HG03460 (cell line): ENCODE results near the gene SLC12A7.

Experiments
- ATAC-seq: cut with Tn5 transposase; IDR thresholded peaks from one replicate; pipeline ENCODE4 v1.9.1; 2021; ENCODE audit not compliant: unreplicated experiment

SLC12A7 gene

GRCh38 chr5:1038417-1039209, 73.2 kb downstream of the SLC12A7 start:
- no peak for ATAC-seq

GRCh38 chr5:1037671-1038416, 74.0 kb downstream of the SLC12A7 start:
- no peak for ATAC-seq

GRCh38 chr5:1037123-1037670, 74.7 kb downstream of the SLC12A7 start:
- ATAC-seq: no peak

- no peak for ATAC-seq
These were observed 75.2 kb downstream of the SLC12A7 start for GRCh38 chr5:1036504-1037122.

GRCh38 chr5:1035421-1036405, 76.2 kb downstream of the SLC12A7 start:
- ATAC-seq: no peak

GRCh38 chr5:1034986-1035385, 76.9 kb downstream of the SLC12A7 start:
- no peak for ATAC-seq

- ATAC-seq: no peak
These were observed 77.4 kb downstream of the SLC12A7 start for GRCh38 chr5:1034421-1034905.

- ATAC-seq: no peak
These were observed 78.0 kb downstream of the SLC12A7 start for GRCh38 chr5:1033606-1034420.

GRCh38 chr5:1033178-1033577, 78.7 kb downstream of the SLC12A7 start:
- ATAC-seq: no peak

GRCh38 chr5:1032551-1033027, 79.3 kb downstream of the SLC12A7 start:
- ATAC-seq: no peak

- ATAC-seq: no peak
These were observed 79.9 kb downstream of the SLC12A7 start for GRCh38 chr5:1032011-1032410.

GRCh38 chr5:1031306-1031959, 80.4 kb downstream of the SLC12A7 start:
- no peak for ATAC-seq

- ATAC-seq: no peak
These were observed 81.0 kb downstream of the SLC12A7 start for GRCh38 chr5:1030801-1031271.

- no peak for ATAC-seq
These were observed 81.8 kb downstream of the SLC12A7 start for GRCh38 chr5:1029945-1030625.

- ATAC-seq: no peak
These were observed 82.5 kb downstream of the SLC12A7 start for GRCh38 chr5:1029282-1029944.

- no peak for ATAC-seq
These were observed 83.2 kb downstream of the SLC12A7 start for GRCh38 chr5:1028481-1029281.
